CD4-positive, alpha-beta memory T cell (primary cell): ENCODE results near the gene DNM1L. TPM values are rescaled to one million over a fixed set of nuclear protein-coding genes. Genes with fewer than 3 reads are reported as not detected.

ENCODE experiments used
- CTCF ChIA-PET: fragments of 350-600 bp; sonication (Branson Sonifier 250); formaldehyde crosslinking; loops from one replicate; lab custom pipeline; 2021; ENCODE audit warnings: inconsistent platforms; ENCODE audit not compliant: partially characterized antibody; lab: Charles Lee
- POLR2A ChIA-PET: fragments of 350-600 bp; sonication (Branson Sonifier 250); formaldehyde crosslinking; loops from one replicate; lab custom pipeline; 2021; ENCODE audit not compliant: partially characterized antibody; lab: Charles Lee
- DNase-seq, 5 donors: peaks; one replicate each; pipeline versions ENCODE4 v3.0.0 to v3.0.0-alpha.2; 2020 to 2022; ENCODE audit warnings: mixed read lengths in 1 of 5
- H3K27ac ChIP-seq: one replicate; pipeline ENCODE4 v1.7.0; 2013; ENCODE audit warnings: low read depth, low read length
- H3K27me3 ChIP-seq: 2 replicates; pipeline ENCODE4 v1.7.0; 2013; ENCODE audit warnings: mild to moderate bottlenecking, low read length, moderate library complexity; ENCODE audit not compliant: insufficient read depth
- H3K36me3 ChIP-seq: 2 replicates; pipeline ENCODE4 v1.7.0; 2013; ENCODE audit warnings: mild to moderate bottlenecking, low read length, moderate library complexity; ENCODE audit not compliant: insufficient read depth
- H3K4me1 ChIP-seq: 2 replicates; pipeline ENCODE4 v1.7.0; 2013; ENCODE audit warnings: mild to moderate bottlenecking, low read length, moderate library complexity; ENCODE audit not compliant: insufficient read depth
- H3K4me3 ChIP-seq, 2 donors: one replicate each; pipeline ENCODE4 v1.7.0; 2013; ENCODE audit warnings: low read length in 2 of 2, mild to moderate bottlenecking in 1 of 2
- H3K9me3 ChIP-seq, 2 donors: one replicate each; pipeline ENCODE4 v1.7.0; 2013; ENCODE audit warnings: low read length in 2 of 2, control low read depth in 1 of 2; ENCODE audit not compliant: control insufficient read depth in 1 of 2
- H3K27ac Mint-ChIP-seq, 7 donors: one replicate each; pipeline ENCODE4 v1.8.0; 2020 to 2021; ENCODE audit warnings: mixed read lengths in 7 of 7, mild to moderate bottlenecking in 6 of 7, inconsistent platforms in 3 of 7, moderate library complexity in 3 of 7
- H3K27me3 Mint-ChIP-seq, 2 donors: one replicate each; pipeline ENCODE4 v1.8.0; 2020 to 2021; ENCODE audit warnings: mixed read lengths in 2 of 2
- H3K36me3 Mint-ChIP-seq, 2 donors: one replicate each; pipeline ENCODE4 v1.8.0; 2020 to 2021; ENCODE audit warnings: mixed read lengths in 2 of 2, inconsistent platforms in 1 of 2, mild to moderate bottlenecking in 1 of 2
- H3K4me1 Mint-ChIP-seq, 4 donors: one replicate each; pipeline ENCODE4 v1.8.0; 2020 to 2021; ENCODE audit warnings: mixed read lengths in 4 of 4, mild to moderate bottlenecking in 1 of 4
- H3K4me3 Mint-ChIP-seq, 8 donors: one replicate each; pipeline ENCODE4 v1.8.0; 2020 to 2021; ENCODE audit warnings: mixed read lengths in 8 of 8, mild to moderate bottlenecking in 7 of 8, moderate library complexity in 6 of 8, inconsistent platforms in 3 of 8
- H3K9me3 Mint-ChIP-seq, 8 donors: one replicate each; pipeline ENCODE4 v1.8.0; 2020 to 2021; ENCODE audit warnings: mixed read lengths in 8 of 8, mild to moderate bottlenecking in 5 of 8, inconsistent platforms in 3 of 8, moderate library complexity in 1 of 8
- intact Hi-C: fragments of 100-400 bp; cut with micrococcal nuclease; formaldehyde crosslinking; loops from one replicate; pipeline ENCODE4 v1.15.1; 2023
- polyA plus RNA-seq, 2 donors: library from polyadenylated mRNA; unstranded; fragments of 300-500 nt; fragmentation: Illumina TruSeq; gene quantifications; one replicate each; pipeline ENCODE4 v1.2.3, GENCODE V29; 2021
- total RNA-seq, 2 experiments: library from RNA; stranded (reverse); gene quantifications; one replicate each; pipeline ENCODE4 v1.2.3, GENCODE V29; 2021

The DNM1L gene
- total and polyA plus RNA-seq, 4 experiments from 2014 or later, result 12.9 to 50.1 (median 32.5) TPM

DNA sequence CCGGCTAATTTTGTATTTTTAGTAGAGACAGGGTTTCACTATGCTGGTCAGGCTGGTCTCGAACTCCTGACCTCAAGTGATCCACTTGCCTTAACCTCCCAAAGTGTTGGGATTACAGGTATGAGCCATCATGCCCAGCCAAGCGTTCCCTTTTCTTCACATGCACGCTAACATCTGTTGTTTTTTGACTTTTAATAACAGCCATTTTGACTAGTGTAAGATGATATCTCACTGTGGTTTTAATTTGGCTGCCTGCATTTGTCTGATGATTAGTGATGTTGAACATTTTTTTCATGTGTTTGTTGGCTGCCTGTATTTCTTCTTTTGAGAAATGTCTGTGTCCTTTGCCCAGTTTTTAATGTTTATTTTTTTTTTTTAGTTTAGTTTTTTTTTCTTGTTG lies 86.8 kb downstream of the DNM1L start:
- ChIA-PET POLR2A (no interaction called here), CTCF (no interaction called here)
- no peaks in the 10 kb centered on the region for H3K27me3 ChIP-seq
- Mint-ChIP-seq H3K27me3 (peaks cover 17 to 24% of the 10 kb centered on the region in 2 donors), H3K4me3 (no peak overlapping the region), H3K27ac (no peak overlapping the region), H3K36me3 (no peaks in the 10 kb centered on the region), H3K4me1 (no peaks in the 10 kb centered on the region), H3K9me3 (no peaks in the 10 kb centered on the region)
- no peak overlapping the region for H3K4me3 ChIP-seq
- no peak overlapping the region for H3K27ac ChIP-seq
- DNase-seq, result no peak
- H3K36me3 ChIP-seq, result no peaks in the 10 kb centered on the region
- intact Hi-C loops, result no loop called here
- no peaks in the 10 kb centered on the region for H3K4me1 ChIP-seq
- H3K9me3 ChIP-seq, result no peaks in the 10 kb centered on the region

DNA sequence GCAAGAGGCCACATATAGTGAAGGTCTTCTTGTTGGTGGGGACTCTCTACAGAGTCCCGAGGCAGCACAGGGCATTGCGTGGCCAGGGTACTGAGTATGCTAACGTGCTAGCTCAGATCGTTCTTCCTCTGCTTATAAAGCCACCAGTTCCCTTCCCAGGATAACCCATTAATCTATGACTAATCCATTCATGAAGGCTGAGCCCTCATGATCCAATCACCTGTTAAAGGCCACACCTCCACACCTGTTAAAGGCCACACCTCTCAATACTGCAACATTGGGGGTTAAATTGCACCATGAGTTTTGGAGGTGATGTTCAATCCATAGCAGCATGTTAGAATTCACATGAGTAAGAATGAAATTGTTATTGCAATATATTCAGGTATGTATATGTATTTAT lies 89.4 kb downstream of the DNM1L start:
- CTCF ChIA-PET, result no interaction called here
- POLR2A ChIA-PET, result no interaction called here
- Histone ChIP-seq H3K4me1 (no peaks in the 10 kb centered on the region), H3K27me3 (no peaks in the 10 kb centered on the region), H3K9me3 (no peaks in the 10 kb centered on the region), H3K4me3 (no peak overlapping the region), H3K27ac (no peak overlapping the region), H3K36me3 (no peaks in the 10 kb centered on the region)
- intact Hi-C loops, result no loop called here
- H3K9me3 Mint-ChIP-seq, result no peaks in the 10 kb centered on the region
- peaks cover 13 to 27% of the 10 kb centered on the region in 2 donors for H3K27me3 Mint-ChIP-seq
- H3K27ac Mint-ChIP-seq, result no peak overlapping the region
- no peaks in the 10 kb centered on the region for H3K36me3 Mint-ChIP-seq
- H3K4me1 Mint-ChIP-seq, result no peaks in the 10 kb centered on the region
- no peak overlapping the region for H3K4me3 Mint-ChIP-seq
- no peak for DNase-seq

DNA sequence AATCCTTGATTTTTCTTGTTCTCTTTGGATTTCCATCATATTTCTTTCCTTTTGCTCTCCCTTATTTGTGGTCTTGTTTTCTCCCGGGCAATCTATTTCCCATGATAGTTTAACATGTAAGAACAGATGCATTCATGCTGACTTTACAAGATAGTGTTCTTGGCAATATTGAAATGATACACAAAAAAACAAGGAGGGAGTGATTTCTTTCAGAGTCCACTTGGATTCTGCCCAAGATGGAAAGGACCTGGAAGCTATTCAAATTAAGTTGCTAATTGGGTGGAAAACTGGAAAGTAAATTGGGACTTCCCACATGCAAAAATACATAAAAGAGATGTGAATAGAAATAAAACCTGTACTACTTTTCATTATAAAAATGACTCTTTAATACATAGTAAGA lies 91.0 kb downstream of the DNM1L start:
- Mint-ChIP-seq H3K4me3 (no peak overlapping the region), H3K36me3 (no peaks in the 10 kb centered on the region), H3K27me3 (peaks cover 13 to 27% of the 10 kb centered on the region in 2 donors), H3K27ac (no peak overlapping the region), H3K9me3 (no peaks in the 10 kb centered on the region), H3K4me1 (no peaks in the 10 kb centered on the region)
- no peak for DNase-seq
- H3K4me3 ChIP-seq, result no peak overlapping the region
- ChIA-PET CTCF (interaction anchor here (0.7 kb wide), 1 partner anchor 14 kb away, joined by 3 read pairs; the partner anchor contains the start of gene YARS2), POLR2A (no interaction called here)
- no peaks in the 10 kb centered on the region for H3K27me3 ChIP-seq
- no peaks in the 10 kb centered on the region for H3K36me3 ChIP-seq
- intact Hi-C loops, result no loop called here
- H3K27ac ChIP-seq, result no peak overlapping the region
- no peaks in the 10 kb centered on the region for H3K9me3 ChIP-seq
- H3K4me1 ChIP-seq, result no peaks in the 10 kb centered on the region

DNA sequence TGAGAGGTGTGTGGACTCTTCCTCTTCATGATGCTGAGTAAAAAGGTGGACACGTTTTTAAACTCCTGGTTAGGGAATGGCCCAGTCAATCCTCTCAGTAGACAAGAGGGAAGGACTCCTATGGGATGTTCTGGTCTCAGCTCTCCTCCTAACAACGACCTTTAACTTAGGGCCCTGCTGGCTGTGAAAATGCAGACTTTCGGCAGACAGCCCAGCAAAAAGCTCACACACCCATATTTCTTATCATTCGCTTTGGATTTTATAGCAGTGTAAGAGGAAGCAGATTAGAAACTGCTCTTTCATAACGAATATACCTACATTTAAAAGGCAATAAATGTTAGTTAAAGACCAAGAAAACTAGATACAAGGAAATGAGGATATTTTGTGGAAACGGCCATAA lies 94.6 kb downstream of the DNM1L start:
- intact Hi-C loops, result no loop called here
- ChIA-PET CTCF (no interaction called here), POLR2A (no interaction called here)
- no peaks in the 10 kb centered on the region for H3K36me3 ChIP-seq
- Mint-ChIP-seq H3K4me3 (no peak overlapping the region), H3K4me1 (no peaks in the 10 kb centered on the region), H3K9me3 (no peaks in the 10 kb centered on the region), H3K27me3 (peaks cover 15 to 27% of the 10 kb centered on the region in 2 donors), H3K27ac (no peak overlapping the region), H3K36me3 (no peaks in the 10 kb centered on the region)
- no peak overlapping the region for H3K27ac ChIP-seq
- no peak for DNase-seq
- H3K4me3 ChIP-seq, result no peak overlapping the region
- H3K9me3 ChIP-seq, result no peaks in the 10 kb centered on the region
- H3K4me1 ChIP-seq, result no peaks in the 10 kb centered on the region
- no peaks in the 10 kb centered on the region for H3K27me3 ChIP-seq

DNA sequence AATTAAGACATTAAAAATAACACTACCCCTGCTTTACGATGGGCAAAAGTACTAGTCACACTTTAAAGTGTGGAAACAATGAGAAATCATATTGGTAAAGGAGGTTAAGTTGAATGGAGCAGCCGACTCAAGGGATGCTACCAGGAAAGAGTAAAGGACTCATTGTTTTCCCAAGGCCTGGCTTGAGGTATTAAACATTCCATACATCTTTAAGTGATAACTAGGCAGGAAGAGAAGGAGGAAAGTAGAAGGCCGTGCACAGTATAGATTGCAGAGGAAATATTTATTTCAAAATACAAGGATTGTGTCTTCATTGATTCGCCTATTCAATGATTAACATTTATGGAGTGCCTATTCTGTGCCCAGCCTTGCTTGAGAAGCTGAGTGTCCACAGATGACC lies 97.2 kb downstream of the DNM1L start:
- no peak overlapping the region for H3K27ac ChIP-seq
- H3K27ac Mint-ChIP-seq, result no peak overlapping the region
- DNase-seq, result no peak
- H3K27me3 Mint-ChIP-seq, result peaks cover 11 to 27% of the 10 kb centered on the region in 2 donors
- H3K4me1 ChIP-seq, result no peaks in the 10 kb centered on the region
- no peaks in the 10 kb centered on the region for H3K36me3 Mint-ChIP-seq
- intact Hi-C loops, result no loop called here
- no peaks in the 10 kb centered on the region for H3K9me3 Mint-ChIP-seq
- ChIA-PET CTCF (no interaction called here), POLR2A (no interaction called here)
- H3K9me3 ChIP-seq, result no peaks in the 10 kb centered on the region
- no peaks in the 10 kb centered on the region for H3K36me3 ChIP-seq
- no peak overlapping the region for H3K4me3 Mint-ChIP-seq
- no peaks in the 10 kb centered on the region for H3K4me1 Mint-ChIP-seq
- H3K27me3 ChIP-seq, result peaks cover 5% of the 10 kb centered on the region
- H3K4me3 ChIP-seq, result no peak overlapping the region

DNA sequence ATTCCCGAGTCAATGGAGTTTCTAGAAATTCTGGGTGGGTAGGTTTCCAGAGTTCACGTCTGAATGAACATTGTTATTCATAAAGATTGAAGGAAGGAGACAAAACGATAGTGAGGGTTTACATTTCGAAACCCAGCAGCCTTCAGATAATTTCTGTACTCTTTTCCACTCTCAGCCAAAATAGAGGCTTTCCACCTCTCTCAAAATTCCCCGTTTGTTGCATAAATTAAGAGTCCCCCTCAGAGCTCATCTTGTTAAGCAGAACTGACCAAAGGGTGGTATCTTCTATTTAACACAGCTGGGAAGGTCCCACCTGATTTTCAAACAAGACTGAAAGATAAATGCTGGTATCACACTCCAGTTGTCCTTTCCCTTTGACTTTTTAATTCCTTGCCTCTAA lies 98.1 kb downstream of the DNM1L start:
- CTCF ChIA-PET, result no interaction called here

DNA sequence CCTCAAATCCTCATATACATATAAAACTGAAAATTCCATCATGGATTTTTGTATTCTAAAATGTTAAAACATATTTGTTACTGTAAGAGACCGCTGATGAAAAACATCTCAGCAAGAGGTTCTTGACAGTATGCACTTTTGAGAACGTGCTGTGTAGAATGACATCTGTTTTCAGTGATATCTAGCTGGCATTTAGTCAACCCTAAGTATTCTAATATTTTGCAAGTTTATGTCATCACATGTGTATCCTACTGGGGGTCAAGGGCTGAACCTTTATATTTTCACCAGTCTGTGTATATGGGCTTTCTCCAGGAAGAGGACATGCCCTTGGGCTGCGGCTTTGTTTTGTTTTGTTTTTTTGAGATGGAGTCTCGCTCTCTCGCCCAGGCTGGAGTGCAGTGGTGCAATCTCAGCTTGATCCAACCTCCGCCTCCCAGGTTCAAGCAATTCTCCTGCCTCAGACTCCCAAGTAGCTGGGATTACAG lies 98.6 kb downstream of the DNM1L start:
- no peaks in the 10 kb centered on the region for H3K9me3 Mint-ChIP-seq
- Histone ChIP-seq H3K9me3 (no peaks in the 10 kb centered on the region), H3K36me3 (no peaks in the 10 kb centered on the region), H3K4me3 (no peak overlapping the region), H3K27me3 (peaks cover 5% of the 10 kb centered on the region), H3K4me1 (no peaks in the 10 kb centered on the region), H3K27ac (no peak overlapping the region)
- no peaks in the 10 kb centered on the region for H3K36me3 Mint-ChIP-seq
- H3K27me3 Mint-ChIP-seq, result peaks cover 11 to 19% of the 10 kb centered on the region in 2 donors
- no peak for DNase-seq
- POLR2A ChIA-PET, result no interaction called here
- no peaks in the 10 kb centered on the region for H3K4me1 Mint-ChIP-seq
- H3K27ac Mint-ChIP-seq, result no peak overlapping the region
- intact Hi-C loops, result no loop called here
- CTCF ChIA-PET, result no interaction called here
- no peak overlapping the region for H3K4me3 Mint-ChIP-seq

More for the DNA sequence above, 98.1 kb downstream of the DNM1L start:
- H3K4me3 ChIP-seq, result no peak overlapping the region
- H3K27me3 Mint-ChIP-seq, result peaks cover 11 to 25% of the 10 kb centered on the region in 2 donors
- H3K27ac Mint-ChIP-seq, result no peak overlapping the region
- H3K4me3 Mint-ChIP-seq, result no peak overlapping the region
- POLR2A ChIA-PET, result no interaction called here
- H3K4me1 ChIP-seq, result no peaks in the 10 kb centered on the region
- H3K36me3 ChIP-seq, result no peaks in the 10 kb centered on the region
- no peaks in the 10 kb centered on the region for H3K9me3 Mint-ChIP-seq
- no peaks in the 10 kb centered on the region for H3K9me3 ChIP-seq
- H3K4me1 Mint-ChIP-seq, result no peaks in the 10 kb centered on the region
- peaks cover 5% of the 10 kb centered on the region for H3K27me3 ChIP-seq
- no peak for DNase-seq
- H3K36me3 Mint-ChIP-seq, result no peaks in the 10 kb centered on the region
- intact Hi-C loops, result no loop called here
- H3K27ac ChIP-seq, result no peak overlapping the region

DNA sequence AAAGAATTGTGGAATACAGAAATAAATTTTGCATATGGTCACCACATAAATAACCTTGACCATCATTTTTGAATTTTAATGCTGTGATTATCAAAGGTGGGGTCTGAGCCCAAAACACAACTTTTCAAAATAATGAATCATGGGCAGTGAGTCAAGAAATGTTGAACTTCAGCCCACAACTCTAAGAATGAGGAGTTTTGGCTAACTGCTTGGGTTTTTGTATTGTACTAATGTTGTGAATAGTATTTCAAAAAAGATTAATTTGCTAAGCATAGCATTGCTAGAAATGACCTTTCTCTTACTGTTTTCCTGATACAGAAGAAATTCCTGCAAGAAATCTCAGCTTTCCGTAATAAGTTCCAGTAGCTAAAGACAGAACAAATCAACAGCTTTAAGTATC lies 101.0 kb downstream of the DNM1L start:
- intact Hi-C loops, result no loop called here
- ChIA-PET CTCF (no interaction called here), POLR2A (no interaction called here)
- Histone ChIP-seq H3K4me1 (no peaks in the 10 kb centered on the region), H3K27me3 (peaks cover 5% of the 10 kb centered on the region), H3K4me3 (no peak overlapping the region), H3K36me3 (no peaks in the 10 kb centered on the region), H3K9me3 (no peaks in the 10 kb centered on the region), H3K27ac (no peak overlapping the region)
- Mint-ChIP-seq H3K27me3 (peaks cover 11 to 17% of the 10 kb centered on the region in 2 donors), H3K4me1 (no peaks in the 10 kb centered on the region), H3K4me3 (no peak overlapping the region), H3K27ac (no peak overlapping the region), H3K36me3 (no peaks in the 10 kb centered on the region), H3K9me3 (no peaks in the 10 kb centered on the region)
- DNase-seq, result no peak
